LNCaP clone FGC (cell line): ENCODE data around the gene BCL2.

ENCODE experiments used
- DNase-seq: peaks from one replicate; pipeline ENCODE4 v3.0.0-alpha.2; 2011; ENCODE audit warnings: low read depth
- H3K4me3 ChIP-seq: 2 replicates; pipeline ENCODE4 v1.5.1; 2011; ENCODE audit warnings: mild to moderate bottlenecking, low read depth, low read length, control low read depth
- CTCF ChIP-seq: IDR thresholded peaks from 2 replicates; pipeline ENCODE4 v1.5.1; 2012; ENCODE audit warnings: mild to moderate bottlenecking; ENCODE audit not compliant: control insufficient read depth, insufficient read depth; ENCODE audit errors: extremely low read depth

BCL2 gene

GRCh38 chr18:63100630-63101055, 218.9 kb downstream of the BCL2 start:
- no peak overlapping the region for H3K4me3 ChIP-seq
- DNase-seq: no peak
- TF ChIP-seq CTCF: no peak

- DNase-seq: no peak
- no peak overlapping the region for H3K4me3 ChIP-seq
- no peak for TF ChIP-seq CTCF
Observed at GRCh38 chr18:63099848-63100629, 219.5 kb downstream of the BCL2 start.

DNA sequence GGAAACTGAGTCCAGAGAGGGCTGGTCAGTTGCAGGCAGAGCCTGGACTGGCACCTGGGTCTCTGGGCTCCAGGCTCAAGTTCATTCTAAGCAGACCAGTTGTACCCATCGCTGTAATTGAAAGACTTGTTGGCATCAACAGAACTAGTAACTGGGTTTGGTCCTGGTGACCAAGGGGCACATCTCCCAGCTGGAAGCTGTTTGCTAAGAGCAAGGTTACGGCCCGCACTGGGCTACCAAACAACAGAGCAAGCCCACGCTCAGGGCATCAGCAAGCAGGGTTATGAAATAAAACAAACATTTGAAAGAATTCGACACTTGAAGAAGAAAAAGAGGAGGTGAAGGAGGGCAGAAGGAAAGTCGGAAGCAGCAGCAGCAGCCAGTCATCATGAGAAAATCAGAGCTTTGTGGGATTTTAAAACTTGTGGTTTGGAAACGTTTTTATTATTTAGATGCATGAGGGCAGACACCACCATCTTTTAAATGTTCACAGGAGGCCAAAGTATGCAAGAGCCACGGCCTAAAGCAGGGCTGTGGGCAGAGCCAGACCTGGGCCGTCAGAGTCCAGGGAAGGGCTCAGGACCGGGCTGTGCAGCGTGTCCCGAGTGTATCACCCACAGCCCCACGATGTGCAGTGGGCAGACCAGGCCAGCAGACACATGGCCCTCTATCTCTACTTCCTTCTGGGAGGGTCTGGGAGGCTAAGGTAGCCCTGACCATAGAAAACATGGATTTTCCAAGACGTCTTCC, 220.3 kb downstream of the BCL2 start:
- TF ChIP-seq CTCF: no peak
- H3K4me3 ChIP-seq: no peak overlapping the region
- no peak for DNase-seq

GRCh38 chr18:63098018-63098981, 221.3 kb downstream of the BCL2 start:
- no peak for DNase-seq

DNA sequence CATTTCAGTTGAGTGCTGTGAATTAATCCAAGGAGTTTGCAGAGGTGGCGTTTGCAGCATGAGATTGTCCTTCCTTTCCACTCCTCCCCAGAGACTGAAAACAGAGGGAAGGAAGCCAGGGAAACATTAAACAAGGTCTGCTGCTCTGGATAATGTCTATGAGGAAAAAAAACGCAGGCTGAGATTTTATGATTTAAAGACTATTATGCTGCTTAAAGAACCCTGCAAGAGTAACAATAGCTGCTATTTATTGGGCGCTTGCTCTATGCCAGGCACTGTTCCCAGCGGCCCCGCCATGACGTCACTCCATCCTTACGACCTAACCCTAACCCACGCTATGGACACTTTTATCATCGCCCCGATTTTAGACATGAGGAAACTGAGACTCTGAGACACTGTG, 222.4 kb downstream of the BCL2 start:
- TF ChIP-seq CTCF: no peak
- no peak overlapping the region for H3K4me3 ChIP-seq
- no peak for DNase-seq

More at GRCh38 chr18:63098018-63098981, 221.3 kb downstream of the BCL2 start:
- no peak for TF ChIP-seq CTCF
- no peak overlapping the region for H3K4me3 ChIP-seq

- H3K4me3 ChIP-seq: no peak overlapping the region
- TF ChIP-seq CTCF: no peak
- DNase-seq: no peak
Observed at GRCh38 chr18:63096327-63096874, 223.2 kb downstream of the BCL2 start.
